ENCODE results near the gene TNRC18.

Gene TNRC18

GRCh38 chr7:5467645-5468044, 44.0 kb upstream of the TNRC18 start:
- Histone ChIP-seq H3K36me3 (ENCODE audit: insufficient read depth, insufficient read length, low read length) (peaks cover 5% of the 10 kb centered on the region), H3K4me1 (ENCODE audit: insufficient read depth, insufficient read length) (no peaks in the 10 kb centered on the region), H3K27me3 (ENCODE audit: insufficient read depth, insufficient read length) (no peaks in the 10 kb centered on the region), H3K4me3 (ENCODE audit: insufficient read length, low read depth) (no peak overlapping the region), H3K9ac (ENCODE audit: insufficient read length, low read depth) (no peak overlapping the region), H3K9me3 (ENCODE audit: insufficient read depth, low read length) (no peaks in the 10 kb centered on the region)
- no peak for TF ChIP-seq SUZ12 (IDR thresholded peaks at IDR 0.05; ENCODE audit: extremely low read depth, insufficient read depth, insufficient read length)
- TF ChIP-seq ZNF274 (IDR thresholded peaks at IDR 0.05; ENCODE audit: low read depth, low read length) = no peak
- no peak for TF ChIP-seq YY1 (IDR thresholded peaks at IDR 0.05; ENCODE audit: insufficient read depth, insufficient read length)
- DNase-seq (ENCODE audit: low read depth, low spot score) = no peak

- Histone ChIP-seq H3K27me3 (ENCODE audit: insufficient read depth, insufficient read length) (no peaks in the 10 kb centered on the region), H3K4me3 (ENCODE audit: insufficient read length, low read depth) (no peak overlapping the region), H3K36me3 (ENCODE audit: insufficient read depth, insufficient read length, low read length) (no peaks in the 10 kb centered on the region), H3K9ac (ENCODE audit: insufficient read length, low read depth) (peak overlapping the region; percentile 12), H3K4me1 (ENCODE audit: insufficient read depth, insufficient read length) (no peaks in the 10 kb centered on the region), H3K9me3 (ENCODE audit: insufficient read depth, low read length) (no peaks in the 10 kb centered on the region)
- no peak for DNase-seq (ENCODE audit: low read depth, low spot score)
- TF ChIP-seq ZNF274 (IDR thresholded peaks at IDR 0.05; ENCODE audit: low read depth, low read length) = no peak
- no peak for TF ChIP-seq SUZ12 (IDR thresholded peaks at IDR 0.05; ENCODE audit: extremely low read depth, insufficient read depth, insufficient read length)
- no peak for TF ChIP-seq YY1 (IDR thresholded peaks at IDR 0.05; ENCODE audit: insufficient read depth, insufficient read length)
Observed at GRCh38 chr7:5466551-5466950, 42.9 kb upstream of the TNRC18 start.

- no peaks in the 10 kb centered on the region for H3K27me3 ChIP-seq (ENCODE audit: insufficient read depth, insufficient read length)
- no peaks in the 10 kb centered on the region for H3K4me1 ChIP-seq (ENCODE audit: insufficient read depth, insufficient read length)
- no peaks in the 10 kb centered on the region for H3K36me3 ChIP-seq (ENCODE audit: insufficient read depth, insufficient read length, low read length)
- no peak for DNase-seq (ENCODE audit: low read depth, low spot score)
- no peak overlapping the region for H3K9ac ChIP-seq (ENCODE audit: insufficient read length, low read depth)
- H3K4me3 ChIP-seq (ENCODE audit: insufficient read length, low read depth) = no peak overlapping the region
- TF ChIP-seq SUZ12 (IDR thresholded peaks at IDR 0.05; ENCODE audit: extremely low read depth, insufficient read depth, insufficient read length) = no peak
- TF ChIP-seq ZNF274 (IDR thresholded peaks at IDR 0.05; ENCODE audit: low read depth, low read length) = no peak
- TF ChIP-seq YY1 (IDR thresholded peaks at IDR 0.05; ENCODE audit: insufficient read depth, insufficient read length) = no peak
- H3K9me3 ChIP-seq (ENCODE audit: insufficient read depth, low read length) = no peaks in the 10 kb centered on the region
Observed at GRCh38 chr7:5463031-5463430, 39.4 kb upstream of the TNRC18 start.

- Histone ChIP-seq H3K36me3 (ENCODE audit: insufficient read depth, insufficient read length, low read length) (no peaks in the 10 kb centered on the region), H3K27me3 (ENCODE audit: insufficient read depth, insufficient read length) (no peaks in the 10 kb centered on the region), H3K9me3 (ENCODE audit: insufficient read depth, low read length) (no peaks in the 10 kb centered on the region), H3K4me3 (ENCODE audit: insufficient read length, low read depth) (no peak overlapping the region), H3K4me1 (ENCODE audit: insufficient read depth, insufficient read length) (no peaks in the 10 kb centered on the region), H3K9ac (ENCODE audit: insufficient read length, low read depth) (no peak overlapping the region)
- TF ChIP-seq ZNF274 (IDR thresholded peaks at IDR 0.05; ENCODE audit: low read depth, low read length) (no peak), YY1 (IDR thresholded peaks at IDR 0.05; ENCODE audit: insufficient read depth, insufficient read length) (no peak), SUZ12 (IDR thresholded peaks at IDR 0.05; ENCODE audit: extremely low read depth, insufficient read depth, insufficient read length) (no peak)
- DNase-seq (ENCODE audit: low read depth, low spot score) = no peak
Observed at GRCh38 chr7:5462216-5462615, 38.6 kb upstream of the TNRC18 start.

GRCh38 chr7:5458921-5459480, 35.4 kb upstream of the TNRC18 start:
- DNase-seq (ENCODE audit: low read depth, low spot score) = no peak
- Histone ChIP-seq H3K4me3 (ENCODE audit: insufficient read length, low read depth) (no peak overlapping the region), H3K9ac (ENCODE audit: insufficient read length, low read depth) (no peak overlapping the region), H3K27me3 (ENCODE audit: insufficient read depth, insufficient read length) (no peaks in the 10 kb centered on the region), H3K9me3 (ENCODE audit: insufficient read depth, low read length) (no peaks in the 10 kb centered on the region), H3K36me3 (ENCODE audit: insufficient read depth, insufficient read length, low read length) (no peaks in the 10 kb centered on the region), H3K4me1 (ENCODE audit: insufficient read depth, insufficient read length) (peaks cover 2% of the 10 kb centered on the region)
- TF ChIP-seq ZNF274 (IDR thresholded peaks at IDR 0.05; ENCODE audit: low read depth, low read length) (no peak), YY1 (IDR thresholded peaks at IDR 0.05; ENCODE audit: insufficient read depth, insufficient read length) (no peak), SUZ12 (IDR thresholded peaks at IDR 0.05; ENCODE audit: extremely low read depth, insufficient read depth, insufficient read length) (no peak)

- H3K9ac ChIP-seq (ENCODE audit: insufficient read length, low read depth) = no peak overlapping the region
- peaks cover 5% of the 10 kb centered on the region for H3K4me1 ChIP-seq (ENCODE audit: insufficient read depth, insufficient read length)
- no peak overlapping the region for H3K4me3 ChIP-seq (ENCODE audit: insufficient read length, low read depth)
- H3K9me3 ChIP-seq (ENCODE audit: insufficient read depth, low read length) = no peaks in the 10 kb centered on the region
- TF ChIP-seq SUZ12 (IDR thresholded peaks at IDR 0.05; ENCODE audit: extremely low read depth, insufficient read depth, insufficient read length) (no peak), YY1 (IDR thresholded peaks at IDR 0.05; ENCODE audit: insufficient read depth, insufficient read length) (no peak), ZNF274 (IDR thresholded peaks at IDR 0.05; ENCODE audit: low read depth, low read length) (no peak)
- H3K27me3 ChIP-seq (ENCODE audit: insufficient read depth, insufficient read length) = no peaks in the 10 kb centered on the region
- no peaks in the 10 kb centered on the region for H3K36me3 ChIP-seq (ENCODE audit: insufficient read depth, insufficient read length, low read length)
- no peak for DNase-seq (ENCODE audit: low read depth, low spot score)
Observed at GRCh38 chr7:5457245-5457735, 33.7 kb upstream of the TNRC18 start.

- H3K36me3 ChIP-seq (ENCODE audit: insufficient read depth, insufficient read length, low read length) = no peaks in the 10 kb centered on the region
- H3K9me3 ChIP-seq (ENCODE audit: insufficient read depth, low read length) = no peaks in the 10 kb centered on the region
- H3K4me1 ChIP-seq (ENCODE audit: insufficient read depth, insufficient read length) = peaks cover 9% of the 10 kb centered on the region
- no peak overlapping the region for H3K4me3 ChIP-seq (ENCODE audit: insufficient read length, low read depth)
- no peak for DNase-seq (ENCODE audit: low read depth, low spot score)
- no peaks in the 10 kb centered on the region for H3K27me3 ChIP-seq (ENCODE audit: insufficient read depth, insufficient read length)
- no peak overlapping the region for H3K9ac ChIP-seq (ENCODE audit: insufficient read length, low read depth)
- TF ChIP-seq SUZ12 (IDR thresholded peaks at IDR 0.05; ENCODE audit: extremely low read depth, insufficient read depth, insufficient read length) = no peak
- no peak for TF ChIP-seq ZNF274 (IDR thresholded peaks at IDR 0.05; ENCODE audit: low read depth, low read length)
Observed at GRCh38 chr7:5456409-5456808, 32.8 kb upstream of the TNRC18 start.

Measured in NT2/D1 (cell line).